Subcutaneous preadipocyte (primary cell): Measurements from ENCODE around the gene VTI1B. TPM values are rescaled to one million over a fixed set of nuclear protein-coding genes. Genes with fewer than 3 reads are reported as not detected.

Source experiments
- small RNA-seq: library from RNA; depleted of rRNA; stranded (forward); fragments of <200 nt; gene quantifications from one replicate; pipeline ENCODE3, GENCODE V24; 2012
- total RNA-seq: library from RNA; depleted of rRNA; stranded (reverse); fragments of >200 nt; gene quantifications from 2 replicates; pipeline ENCODE4 v1.2.3, GENCODE V29; 2012

Gene VTI1B
- 33.6 and 45.2 TPM in 2 replicates for total RNA-seq

GRCh38 chr14:67674480-67675218 is at the start of gene VTI1B:
Gene VTI1B (minus strand): TSS chr14:67674632. CDS start chr14:67674489, 143 bp downstream.

GRCh38 chr14:67701492-67701891 is 27.1 kb upstream of the VTI1B start, which contains the start of gene RDH12:
Gene RDH12 (plus strand): TSS chr14:67701886. CDS start chr14:67722643, 20,757 bp downstream.

GRCh38 chr14:67695394-67695949 is 21.0 kb upstream of the VTI1B start, which contains the start of gene RDH11:
Gene RDH11 (minus strand): TSS chr14:67695764. CDS start chr14:67695703, 61 bp downstream.

GRCh38 chr14:67619446-67620216 is 54.8 kb downstream of the VTI1B start, which contains the start of gene ARG2:
Gene ARG2 (plus strand): TSS chr14:67619920. CDS start chr14:67619978, 58 bp downstream.

GRCh38 chr14:67599698-67600561 is 74.5 kb downstream of the VTI1B start, which contains the start of gene PIGH:
Gene PIGH (minus strand): TSS chr14:67600268. CDS start chr14:67600203, 65 bp downstream.

Small RNA genes within 50 kb of the gene (small RNA-seq; reads per million reads assigned to genes)
- gene AL132640.3, result not detected
- not detected for gene RF00019
- gene RN7SL369P, result not detected
- gene RNA5SP386, result not detected

Other genes with a start within 250 kb of the VTI1B start
- gene TMEM229B, start 185.9 kb downstream of the VTI1B start, total RNA-seq, result 0.20 and 0.37 TPM in 2 replicates
- 0.37 and 0.98 TPM in 2 replicates for gene PLEKHH1, start 141.3 kb downstream of the VTI1B start, total RNA-seq
- gene PIGH, start 74.4 kb downstream of the VTI1B start, total RNA-seq, result 14.7 and 18.4 TPM in 2 replicates
- 1.8 and 2.2 TPM in 2 replicates for gene ARG2, start 54.7 kb downstream of the VTI1B start, total RNA-seq
- gene RDH11, start 21.1 kb upstream of the VTI1B start, total RNA-seq, result 109 and 142 TPM in 2 replicates
- gene RDH12, start 27.3 kb upstream of the VTI1B start, total RNA-seq, result not detected in 2 replicates
- gene ZFYVE26, start 142.0 kb upstream of the VTI1B start, total RNA-seq, result 20.6 and 27.0 TPM in 2 replicates
- gene RAD51B, start 145.1 kb upstream of the VTI1B start, total RNA-seq, result 18.7 and 30.9 TPM in 2 replicates